Breast epithelium (tissue), 3 donors: Measurements from ENCODE around the gene FRAT1.

ENCODE experiments used
- CTCF ChIP-seq, 3 donors: fragments of 450-650 bp; IDR thresholded peaks; one replicate each; pipeline ENCODE4 v1.5.1; 2016 to 2017; ENCODE audit warnings: antibody characterized with exemption in 3 of 3, mild to moderate bottlenecking in 3 of 3, moderate library complexity in 3 of 3
- POLR2A ChIP-seq: fragments of 450-650 bp; IDR thresholded peaks from one replicate; pipeline ENCODE4 v1.6.1; 2016; ENCODE audit warnings: antibody characterized with exemption, mild to moderate bottlenecking, moderate library complexity

GRCh38 chr10:97297556-97298222 lies 21.4 kb upstream of the FRAT1 start:
- TF ChIP-seq CTCF (IDR thresholded peaks at IDR 0.05) (no peak), POLR2A (no peak)
